Activated T-cell treated with anti-CD3 and anti-CD28 coated beads for 1 hour (primary cell): Measurements from ENCODE around the gene OXLD1.
A peak's percentile ranks its signal among the peaks of the same experiment; 100 is the strongest.

Experiments
- DNase-seq: peaks from one replicate; pipeline ENCODE4 v3.0.0-alpha.2; 2020; ENCODE audit warnings: low read depth

OXLD1 gene

GRCh38 chr17:81702934-81703746 is 36.7 kb upstream of the OXLD1 start, which contains the start of gene MRPL12:
Gene MRPL12, plus strand, starts transcription at chr17:81703367. Its CDS starts 135 bp downstream, at chr17:81703502.
- peak; percentile 83 for DNase-seq

- DNase-seq, result no peak
Measured at GRCh38 chr17:81701288-81702071, 35.1 kb upstream of the OXLD1 start.

GRCh38 chr17:81700353-81701287 is 34.2 kb upstream of the OXLD1 start:
- no peak for DNase-seq

- DNase-seq, result no peak
Measured at GRCh38 chr17:81697261-81698044, 31.0 kb upstream of the OXLD1 start.

GRCh38 chr17:81696218-81696941 is 30.0 kb upstream of the OXLD1 start:
- DNase-seq, result no peak

- no peak for DNase-seq
Measured at GRCh38 chr17:81695801-81696200, 29.4 kb upstream of the OXLD1 start.

GRCh38 chr17:81695211-81695610 is 28.8 kb upstream of the OXLD1 start:
- DNase-seq, result no peak

GRCh38 chr17:81694810-81695209 is 28.4 kb upstream of the OXLD1 start:
- no peak for DNase-seq

- DNase-seq, result no peak
Measured at GRCh38 chr17:81693509-81694210, 27.3 kb upstream of the OXLD1 start.

GRCh38 chr17:81691608-81692007 is 25.2 kb upstream of the OXLD1 start:
- DNase-seq, result no peak

- no peak for DNase-seq
Measured at GRCh38 chr17:81691196-81691595, 24.8 kb upstream of the OXLD1 start.

- no peak for DNase-seq
Measured at GRCh38 chr17:81690549-81690948, 24.1 kb upstream of the OXLD1 start.

- DNase-seq, result no peak
Measured at GRCh38 chr17:81690066-81690465, 23.7 kb upstream of the OXLD1 start.

GRCh38 chr17:81688616-81689015 is 22.2 kb upstream of the OXLD1 start:
- DNase-seq, result no peak

GRCh38 chr17:81687770-81688541 is 21.6 kb upstream of the OXLD1 start:
- DNase-seq, result no peak

- DNase-seq, result no peak
Measured at GRCh38 chr17:81686614-81687013, 20.2 kb upstream of the OXLD1 start.

GRCh38 chr17:81685108-81685507 is 18.7 kb upstream of the OXLD1 start:
- no peak for DNase-seq

GRCh38 chr17:81684442-81684911 is 18.1 kb upstream of the OXLD1 start:
- no peak for DNase-seq
